ENCODE measurements around the gene KNDC1.

GRCh38 chr10:133174689-133175263 lies 14.8 kb downstream of the KNDC1 start:
- TF ChIP-seq L3MBTL2 (conservative IDR thresholded peaks at IDR 0.05), result no peak
- no peak for TF ChIP-seq SP1 (IDR thresholded peaks at IDR 0.05)
- TF ChIP-seq ARNT (IDR thresholded peaks at IDR 0.05), result no peak
- no peak for TF ChIP-seq ELF4 (IDR thresholded peaks at IDR 0.05)
- no peak for TF ChIP-seq CTBP1 (IDR thresholded peaks at IDR 0.05; ENCODE audit: borderline replicate concordance)
- TF ChIP-seq SUZ12 (IDR thresholded peaks at IDR 0.05), result no peak
- no peak for TF ChIP-seq FOXK2 (IDR thresholded peaks at IDR 0.05)
- no peak for TF ChIP-seq HDGF (IDR thresholded peaks at IDR 0.05; ENCODE audit: borderline replicate concordance)
- TF ChIP-seq, protein P1, sequence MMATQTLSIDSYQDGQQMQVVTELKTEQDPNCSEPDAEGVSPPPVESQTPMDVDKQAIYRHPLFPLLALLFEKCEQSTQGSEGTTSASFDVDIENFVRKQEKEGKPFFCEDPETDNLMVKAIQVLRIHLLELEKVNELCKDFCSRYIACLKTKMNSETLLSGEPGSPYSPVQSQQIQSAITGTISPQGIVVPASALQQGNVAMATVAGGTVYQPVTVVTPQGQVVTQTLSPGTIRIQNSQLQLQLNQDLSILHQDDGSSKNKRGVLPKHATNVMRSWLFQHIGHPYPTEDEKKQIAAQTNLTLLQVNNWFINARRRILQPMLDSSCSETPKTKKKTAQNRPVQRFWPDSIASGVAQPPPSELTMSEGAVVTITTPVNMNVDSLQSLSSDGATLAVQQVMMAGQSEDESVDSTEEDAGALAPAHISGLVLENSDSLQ (IDR thresholded peaks at IDR 0.05), result no peak
- no peak for TF ChIP-seq TARDBP (IDR thresholded peaks at IDR 0.05)
- TF ChIP-seq BHLHE40 (IDR thresholded peaks at IDR 0.05; ENCODE audit: borderline replicate concordance), result no peak
- no peak for TF ChIP-seq ZNF384 (IDR thresholded peaks at IDR 0.05)
- no peak for TF ChIP-seq NFRKB (IDR thresholded peaks at IDR 0.05)

All from HEK293T (cell line).